Keratinocyte (primary cell): ENCODE measurements around the gene GDF3. TPM values are rescaled to one million over a fixed set of nuclear protein-coding genes. Genes with fewer than 3 reads are reported as not detected.
"Not testable (repeated sequence)": the region's sequence is repeated elsewhere in the genome, so short reads cannot be mapped to it uniquely, and the experiment has no call there.

Experiments
- DNase-seq: peaks from one replicate; pipeline ENCODE4 v3.0.0-alpha.2; 2011; ENCODE audit warnings: low read depth, missing footprints, low spot score
- FAIRE-seq: peaks from 2 replicates; lab custom pipeline; 2011; peaks lifted over from hg19 to GRCh38; lab: Jason Lieb, UNC
- H2AFZ ChIP-seq: 2 replicates; pipeline ENCODE4 v1.6.0; 2012; ENCODE audit warnings: low read length, control low read depth, inconsistent platforms; ENCODE audit not compliant: control insufficient read depth
- H3K27ac ChIP-seq: 2 replicates; pipeline ENCODE4 v1.5.1; 2011; ENCODE audit warnings: low read length; ENCODE audit not compliant: control insufficient read depth, insufficient read depth
- H3K27me3 ChIP-seq: 3 replicates; pipeline ENCODE4 v1.6.0; 2011; ENCODE audit warnings: low read length; ENCODE audit not compliant: control insufficient read depth, insufficient read depth; ENCODE audit errors: extremely low read depth
- H3K36me3 ChIP-seq, 2 experiments: 2 replicates in 1 of 2; 3 replicates in 1 of 2; pipeline ENCODE4 v1.5.1; 2011; ENCODE audit warnings: low read length in 2 of 2, mild to moderate bottlenecking in 1 of 2; ENCODE audit not compliant: control insufficient read depth in 2 of 2, insufficient read depth in 2 of 2; ENCODE audit errors: extremely low read depth in 1 of 2
- H3K4me1 ChIP-seq: 3 replicates; pipeline ENCODE4 v1.5.1; 2011; ENCODE audit warnings: low read length; ENCODE audit not compliant: control insufficient read depth, insufficient read depth; ENCODE audit errors: extremely low read depth
- H3K4me2 ChIP-seq: 3 replicates; pipeline ENCODE4 v1.6.0; 2011; ENCODE audit warnings: low read depth, low read length; ENCODE audit not compliant: control insufficient read depth, insufficient read depth; ENCODE audit errors: extremely low read depth
- H3K4me3 ChIP-seq, 3 experiments: fragments of 200-600 bp in 1 of 3; sonication (generic) in 1 of 3; 2 replicates in 2 of 3; 3 replicates in 1 of 3; pipeline ENCODE4 v1.5.1; 2011 to 2016; ENCODE audit warnings: low read length in 3 of 3, mild to moderate bottlenecking in 3 of 3, control low read depth in 2 of 3, inconsistent platforms in 1 of 3, low read depth in 1 of 3, mixed read lengths in 1 of 3, mixed run types in 1 of 3, moderate library complexity in 1 of 3; ENCODE audit not compliant: control insufficient read depth in 2 of 3, insufficient read depth in 2 of 3; ENCODE audit errors: extremely low read depth in 1 of 3
- H3K79me2 ChIP-seq: 2 replicates; pipeline ENCODE4 v1.6.0; 2012; ENCODE audit warnings: low read length; ENCODE audit not compliant: control insufficient read depth, insufficient read depth
- H3K9ac ChIP-seq: 3 replicates; pipeline ENCODE4 v1.6.0; 2011; ENCODE audit warnings: low read length; ENCODE audit not compliant: control insufficient read depth, insufficient read depth; ENCODE audit errors: extremely low read depth
- H3K9me1 ChIP-seq: 3 replicates; pipeline ENCODE4 v1.6.0; 2011; ENCODE audit warnings: low read length; ENCODE audit not compliant: control insufficient read depth, insufficient read depth; ENCODE audit errors: extremely low read depth
- H3K9me3 ChIP-seq: 2 replicates; pipeline ENCODE4 v1.5.1; 2012; ENCODE audit warnings: low read depth, low read length; ENCODE audit not compliant: control insufficient read depth
- H4K20me1 ChIP-seq: 3 replicates; pipeline ENCODE4 v1.6.0; 2011; ENCODE audit warnings: low read length; ENCODE audit not compliant: control insufficient read depth, insufficient read depth; ENCODE audit errors: extremely low read depth
- EZH2 ChIP-seq: IDR thresholded peaks from one replicate; pipeline ENCODE4 v1.6.1; 2012; ENCODE audit warnings: inconsistent platforms, mild to moderate bottlenecking, low read length, moderate library complexity
- dilution Hi-C: fragments of 300-500 bp; cut with MboI; formaldehyde crosslinking; loops from one replicate; pipeline ENCODE4 v1.7.0; 2020; ENCODE audit warnings: low sequenced_read_pairs; ENCODE audit not compliant: extremely low pct_ligation_motif_present
- polyA plus RNA-seq, 5 experiments: library from polyadenylated mRNA; depleted of rRNA in 3 of 5; stranded (reverse) in 3 of 5; stranded (forward) in 1 of 5; unstranded in 1 of 5; fragments of >200 nt; gene quantifications; 1 replicate in 1 of 5; 2 replicates in 3 of 5; 3 replicates in 1 of 5; pipeline versions ENCODE4 v1.2.1 to v1.2.3, GENCODE V29; 2011 to 2012; ENCODE audit warnings: missing spikeins in 2 of 5, low read depth in 1 of 5, low replicate concordance in 1 of 5
- TF ChIP-seq, protein P1 (sequence below), 3 experiments: IDR thresholded peaks in 1 of 3; conservative IDR thresholded peaks in 1 of 3; optimal IDR thresholded peaks in 1 of 3; 2 replicates in 2 of 3; 3 replicates in 1 of 3; pipeline versions ENCODE3 to v1.5.1; 2011; ENCODE audit warnings: low read length in 3 of 3, mild to moderate bottlenecking in 3 of 3, moderate library complexity in 2 of 3, control low read depth in 1 of 3, inconsistent platforms in 1 of 3; ENCODE audit not compliant: insufficient read depth in 2 of 3; ENCODE audit errors: extremely low read depth in 1 of 3

The GDF3 gene
- polyA plus RNA-seq, 1 donor (not counting 4 experiments of a cell fraction or from before 2014, with no cell fraction given) = not detected

DNA sequence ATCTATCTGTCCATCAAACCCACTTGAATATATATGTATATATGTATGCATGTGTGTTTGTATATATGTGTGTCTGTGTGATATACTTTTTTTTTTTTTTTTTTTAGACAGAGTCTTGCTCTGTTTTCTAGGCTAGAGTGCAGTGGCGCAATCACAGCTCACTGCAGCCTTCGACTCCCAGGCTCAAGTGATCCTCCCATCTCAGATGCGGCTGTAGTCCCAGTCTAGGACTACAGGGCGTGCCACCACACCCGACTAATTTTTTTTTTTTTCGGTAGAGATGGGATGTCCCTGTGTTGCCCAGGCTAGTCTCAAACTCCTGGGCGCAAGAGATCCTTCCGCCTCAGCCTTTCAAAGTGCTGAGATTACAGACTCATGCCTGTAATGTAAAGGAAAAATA, 16.8 kb downstream of the GDF3 start:
- TF ChIP-seq EZH2 = no peak
- TF ChIP-seq, protein P1, sequence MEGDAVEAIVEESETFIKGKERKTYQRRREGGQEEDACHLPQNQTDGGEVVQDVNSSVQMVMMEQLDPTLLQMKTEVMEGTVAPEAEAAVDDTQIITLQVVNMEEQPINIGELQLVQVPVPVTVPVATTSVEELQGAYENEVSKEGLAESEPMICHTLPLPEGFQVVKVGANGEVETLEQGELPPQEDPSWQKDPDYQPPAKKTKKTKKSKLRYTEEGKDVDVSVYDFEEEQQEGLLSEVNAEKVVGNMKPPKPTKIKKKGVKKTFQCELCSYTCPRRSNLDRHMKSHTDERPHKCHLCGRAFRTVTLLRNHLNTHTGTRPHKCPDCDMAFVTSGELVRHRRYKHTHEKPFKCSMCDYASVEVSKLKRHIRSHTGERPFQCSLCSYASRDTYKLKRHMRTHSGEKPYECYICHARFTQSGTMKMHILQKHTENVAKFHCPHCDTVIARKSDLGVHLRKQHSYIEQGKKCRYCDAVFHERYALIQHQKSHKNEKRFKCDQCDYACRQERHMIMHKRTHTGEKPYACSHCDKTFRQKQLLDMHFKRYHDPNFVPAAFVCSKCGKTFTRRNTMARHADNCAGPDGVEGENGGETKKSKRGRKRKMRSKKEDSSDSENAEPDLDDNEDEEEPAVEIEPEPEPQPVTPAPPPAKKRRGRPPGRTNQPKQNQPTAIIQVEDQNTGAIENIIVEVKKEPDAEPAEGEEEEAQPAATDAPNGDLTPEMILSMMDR (optimal IDR thresholded peaks at IDR 0.05 in 1 of 3, IDR thresholded peaks at IDR 0.05 in 1 of 3, conservative IDR thresholded peaks at IDR 0.05 in 1 of 3; ENCODE audit: extremely low read depth in 1 of 3, insufficient read depth in 2 of 3, low read length in 3 of 3) = no peak
- Histone ChIP-seq H3K4me3 (no peak overlapping the region), H3K27ac (no peak overlapping the region), H4K20me1 (no peaks in the 10 kb centered on the region), H3K79me2 (no peaks in the 10 kb centered on the region), H2AFZ (no peak overlapping the region), H3K9me1 (no peaks in the 10 kb centered on the region), H3K4me2 (no peak overlapping the region), H3K4me1 (no peaks in the 10 kb centered on the region), H3K9ac (no peak overlapping the region), H3K27me3 (no peaks in the 10 kb centered on the region), H3K9me3 (no peaks in the 10 kb centered on the region), H3K36me3 (no peaks in the 10 kb centered on the region)
- FAIRE-seq = no peak
- DNase-seq = no peak
- dilution Hi-C loops = no loop called here

- H3K79me2 ChIP-seq, dilution Hi-C loops, DNase-seq, H3K4me1 ChIP-seq, H3K4me3 ChIP-seq, FAIRE-seq, H3K9me3 ChIP-seq, H3K9me1 ChIP-seq, H3K4me2 ChIP-seq, H3K9ac ChIP-seq, H3K27me3 ChIP-seq, H3K27ac ChIP-seq, H4K20me1 ChIP-seq, H2AFZ ChIP-seq, H3K36me3 ChIP-seq: not testable (repeated sequence)
- TF ChIP-seq, protein P1 (optimal IDR thresholded peaks at IDR 0.05 in 1 of 3, IDR thresholded peaks at IDR 0.05 in 1 of 3, conservative IDR thresholded peaks at IDR 0.05 in 1 of 3; ENCODE audit: extremely low read depth in 1 of 3, insufficient read depth in 2 of 3, low read length in 3 of 3) = peak in 2 of 3 experiments; percentile 13 to 26
These were observed 18.1 kb downstream of the GDF3 start for GRCh38 chr12:7677432-7677888.

GRCh38 chr12:7675455-7675854, 20.1 kb downstream of the GDF3 start:
- H3K4me3 ChIP-seq, DNase-seq, H3K27ac ChIP-seq, H3K79me2 ChIP-seq, FAIRE-seq, H4K20me1 ChIP-seq, H2AFZ ChIP-seq, H3K9me3 ChIP-seq, H3K4me2 ChIP-seq, dilution Hi-C loops, H3K36me3 ChIP-seq, H3K9ac ChIP-seq, H3K27me3 ChIP-seq, H3K4me1 ChIP-seq, H3K9me1 ChIP-seq: not testable (repeated sequence)
